Prostate gland (tissue), 2 donors: ENCODE results near the gene VTI1B.

Experiments used
- POLR2A ChIP-seq: fragments of 450-650 bp; IDR thresholded peaks from one replicate; pipeline ENCODE4 v1.6.1; 2016; ENCODE audit warnings: antibody characterized with exemption, mild to moderate bottlenecking
- TF ChIP-seq, protein P1 (sequence below), 4 experiments: fragments of 200-600 bp in 2 of 4; fragments of 450-650 bp in 2 of 4; sonication (generic) in 2 of 4; IDR thresholded peaks; 1 replicate in 3 of 4; 2 replicates in 1 of 4; pipeline ENCODE4 v1.5.1; 2016 to 2019; ENCODE audit warnings: antibody characterized with exemption in 4 of 4, mild to moderate bottlenecking in 2 of 4, moderate library complexity in 2 of 4

- TF ChIP-seq POLR2A: no peak
- TF ChIP-seq, protein P1, sequence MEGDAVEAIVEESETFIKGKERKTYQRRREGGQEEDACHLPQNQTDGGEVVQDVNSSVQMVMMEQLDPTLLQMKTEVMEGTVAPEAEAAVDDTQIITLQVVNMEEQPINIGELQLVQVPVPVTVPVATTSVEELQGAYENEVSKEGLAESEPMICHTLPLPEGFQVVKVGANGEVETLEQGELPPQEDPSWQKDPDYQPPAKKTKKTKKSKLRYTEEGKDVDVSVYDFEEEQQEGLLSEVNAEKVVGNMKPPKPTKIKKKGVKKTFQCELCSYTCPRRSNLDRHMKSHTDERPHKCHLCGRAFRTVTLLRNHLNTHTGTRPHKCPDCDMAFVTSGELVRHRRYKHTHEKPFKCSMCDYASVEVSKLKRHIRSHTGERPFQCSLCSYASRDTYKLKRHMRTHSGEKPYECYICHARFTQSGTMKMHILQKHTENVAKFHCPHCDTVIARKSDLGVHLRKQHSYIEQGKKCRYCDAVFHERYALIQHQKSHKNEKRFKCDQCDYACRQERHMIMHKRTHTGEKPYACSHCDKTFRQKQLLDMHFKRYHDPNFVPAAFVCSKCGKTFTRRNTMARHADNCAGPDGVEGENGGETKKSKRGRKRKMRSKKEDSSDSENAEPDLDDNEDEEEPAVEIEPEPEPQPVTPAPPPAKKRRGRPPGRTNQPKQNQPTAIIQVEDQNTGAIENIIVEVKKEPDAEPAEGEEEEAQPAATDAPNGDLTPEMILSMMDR (IDR thresholded peaks at IDR 0.05): no peak
These were observed 23.7 kb downstream of the VTI1B start for GRCh38 chr14:67650694-67651093.
